ENCODE results near the gene KRTAP20-3.

The KRTAP20-3 gene
- long read RNA-seq, donor 1: 0 reads
- long read RNA-seq, donor 2: 0 reads
- long read RNA-seq, donor 3: 0 reads
- long read RNA-seq, donor 4: 0 reads
- long read RNA-seq, donor 5: 0 reads
- long read RNA-seq, donor 6: 0 reads
- long read RNA-seq, donor 7: 0 reads
- long read RNA-seq, donor 8: 0 reads

GRCh38 chr21:30642564-30642963 lies at the start of gene KRTAP20-3:
Gene KRTAP20-3, plus strand, starts transcription at chr21:30642864.
- DNase-seq: no peak

GRCh38 chr21:30598802-30599201 lies 43.9 kb upstream of the KRTAP20-3 start, which contains the start of gene KRTAP6-2:
Gene KRTAP6-2, minus strand, starts transcription at chr21:30598902. Its CDS starts 28 bp downstream, at chr21:30598874.
- no peak for DNase-seq

GRCh38 chr21:30600787-30601186 lies 41.9 kb upstream of the KRTAP20-3 start, which contains the start of gene KRTAP22-1:
Gene KRTAP22-1, plus strand, starts transcription at chr21:30601087.
- DNase-seq: no peak

GRCh38 chr21:30605968-30606367 lies 36.7 kb upstream of the KRTAP20-3 start:
- no peak for DNase-seq

- DNase-seq: no peak
Measured at GRCh38 chr21:30612132-30612531, 30.5 kb upstream of the KRTAP20-3 start.

- DNase-seq: no peak
Measured at GRCh38 chr21:30613836-30614235, 28.8 kb upstream of the KRTAP20-3 start, which contains the start of gene KRTAP6-1. Gene KRTAP6-1, minus strand, starts transcription at chr21:30613930. Its CDS starts 26 bp downstream, at chr21:30613904.

- DNase-seq: no peak
Measured at GRCh38 chr21:30615199-30615598, 27.5 kb upstream of the KRTAP20-3 start.

- DNase-seq: no peak
Measured at GRCh38 chr21:30616125-30616524, 26.5 kb upstream of the KRTAP20-3 start, which contains the start of gene KRTAP20-1. Gene KRTAP20-1, plus strand, starts transcription at chr21:30616425. Its CDS starts 30 bp downstream, at chr21:30616455.

- DNase-seq: no peak
Measured at GRCh38 chr21:30620080-30620479, 22.6 kb upstream of the KRTAP20-3 start.

- DNase-seq: no peak
Measured at GRCh38 chr21:30620522-30620921, 22.1 kb upstream of the KRTAP20-3 start, which contains the start of gene KRTAP20-4. Gene KRTAP20-4, plus strand, starts transcription at chr21:30620627.

GRCh38 chr21:30623362-30623761 lies 19.3 kb upstream of the KRTAP20-3 start:
- no peak for DNase-seq

- DNase-seq: no peak
Measured at GRCh38 chr21:30625449-30626165, 17.1 kb upstream of the KRTAP20-3 start.

GRCh38 chr21:30628109-30628508 lies 14.6 kb upstream of the KRTAP20-3 start:
- no peak for DNase-seq

GRCh38 chr21:30629200-30629599 lies 13.5 kb upstream of the KRTAP20-3 start:
- no peak for DNase-seq

- DNase-seq: no peak
Measured at GRCh38 chr21:30634906-30635305, 7.8 kb upstream of the KRTAP20-3 start, which contains the start of gene KRTAP20-2. Gene KRTAP20-2, plus strand, starts transcription at chr21:30635206. Its CDS starts 58 bp downstream, at chr21:30635264.

- DNase-seq: no peak
Measured at GRCh38 chr21:30638686-30639085, 4.0 kb upstream of the KRTAP20-3 start.

GRCh38 chr21:30646904-30647414 lies 4.3 kb downstream of the KRTAP20-3 start:
- DNase-seq: no peak

GRCh38 chr21:30652891-30653290 lies 10.2 kb downstream of the KRTAP20-3 start:
- no peak for DNase-seq

- no peak for DNase-seq
Measured at GRCh38 chr21:30668776-30669175, 26.1 kb downstream of the KRTAP20-3 start.

GRCh38 chr21:30672985-30673650 lies 30.5 kb downstream of the KRTAP20-3 start:
- DNase-seq: no peak

- DNase-seq: no peak
Measured at GRCh38 chr21:30674312-30674711, 31.6 kb downstream of the KRTAP20-3 start.

- no peak for DNase-seq
Measured at GRCh38 chr21:30676737-30677136, 34.1 kb downstream of the KRTAP20-3 start.

GRCh38 chr21:30680586-30680985 lies 37.9 kb downstream of the KRTAP20-3 start:
- DNase-seq: no peak

Measured in right kidney (tissue), 9 donors.